ENCODE data around the gene CMKLR1. TPM values are rescaled to one million over a fixed set of nuclear protein-coding genes. Genes with fewer than 3 reads are reported as not detected.

CMKLR1 gene
- total and polyA plus RNA-seq, 2 donors (not counting 1 experiment from before 2014, with no cell fraction given), result 0.06 to 0.54 TPM

DNA sequence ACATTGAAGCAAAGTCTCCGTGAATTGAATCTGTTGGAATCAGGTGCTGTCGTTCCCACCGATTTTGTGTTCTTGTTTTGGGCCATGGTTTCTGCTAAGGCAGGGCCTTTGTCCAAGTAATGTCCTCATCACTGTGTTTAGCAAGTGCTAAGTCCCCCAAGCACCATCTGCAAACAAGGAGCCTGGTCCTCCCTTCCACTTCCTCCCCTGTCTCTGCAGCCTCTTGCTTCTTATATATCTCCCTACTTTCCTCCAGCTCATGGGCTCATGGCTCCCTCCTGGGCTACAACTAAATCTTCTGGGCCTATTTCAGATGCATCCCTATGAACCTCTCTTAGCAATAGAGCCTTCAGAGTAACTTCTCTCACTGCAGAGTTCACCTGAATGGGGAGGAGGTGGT, 25.8 kb upstream of the CMKLR1 start:
- 94% methylated on average over 3 of the region's 3 CpGs for WGBS (ENCODE audit: insufficient coverage)
- no peak for TF ChIP-seq EZH2 (IDR thresholded peaks at IDR 0.05; ENCODE audit: borderline replicate concordance, insufficient read depth, low read depth, low read length, poor library complexity, severe bottlenecking)
- TF ChIP-seq, protein P1, sequence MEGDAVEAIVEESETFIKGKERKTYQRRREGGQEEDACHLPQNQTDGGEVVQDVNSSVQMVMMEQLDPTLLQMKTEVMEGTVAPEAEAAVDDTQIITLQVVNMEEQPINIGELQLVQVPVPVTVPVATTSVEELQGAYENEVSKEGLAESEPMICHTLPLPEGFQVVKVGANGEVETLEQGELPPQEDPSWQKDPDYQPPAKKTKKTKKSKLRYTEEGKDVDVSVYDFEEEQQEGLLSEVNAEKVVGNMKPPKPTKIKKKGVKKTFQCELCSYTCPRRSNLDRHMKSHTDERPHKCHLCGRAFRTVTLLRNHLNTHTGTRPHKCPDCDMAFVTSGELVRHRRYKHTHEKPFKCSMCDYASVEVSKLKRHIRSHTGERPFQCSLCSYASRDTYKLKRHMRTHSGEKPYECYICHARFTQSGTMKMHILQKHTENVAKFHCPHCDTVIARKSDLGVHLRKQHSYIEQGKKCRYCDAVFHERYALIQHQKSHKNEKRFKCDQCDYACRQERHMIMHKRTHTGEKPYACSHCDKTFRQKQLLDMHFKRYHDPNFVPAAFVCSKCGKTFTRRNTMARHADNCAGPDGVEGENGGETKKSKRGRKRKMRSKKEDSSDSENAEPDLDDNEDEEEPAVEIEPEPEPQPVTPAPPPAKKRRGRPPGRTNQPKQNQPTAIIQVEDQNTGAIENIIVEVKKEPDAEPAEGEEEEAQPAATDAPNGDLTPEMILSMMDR (IDR thresholded peaks at IDR 0.05), result no peak
- H3K9me3 ChIP-seq (ENCODE audit: control extremely low read depth in 1 of 3, control insufficient read depth in 2 of 3, insufficient read depth in 1 of 3, low read length in 2 of 3), result no peaks in the 10 kb centered on the region
- no peaks in the 10 kb centered on the region for H3K4me1 ChIP-seq (ENCODE audit: control insufficient read depth in 2 of 2, insufficient read depth in 2 of 2, low read length in 2 of 2)
- H3K27me3 ChIP-seq (replicated peaks in 1 of 4; ENCODE audit: control extremely low read depth in 1 of 4, control insufficient read depth in 3 of 4, insufficient read depth in 4 of 4, low read length in 3 of 4), result peaks cover 0 to 3% (median 0%) of the 10 kb centered on the region in 4 experiments
- ChIA-PET CTCF (no interaction called here), POLR2A (no interaction called here)
- peaks cover 13% of the 10 kb centered on the region for H3K27me3 Mint-ChIP-seq
- no peaks in the 10 kb centered on the region for H3K36me3 ChIP-seq (replicated peaks in 1 of 2; ENCODE audit: control extremely low read depth in 1 of 2, control insufficient read depth in 1 of 2, extremely low read depth in 1 of 2, insufficient read depth in 2 of 2, low read length in 1 of 2)
- no peak for ATAC-seq (ENCODE audit: low read depth)
- no peaks in the 10 kb centered on the region for H3K9me3 Mint-ChIP-seq (ENCODE audit: insufficient read depth)
- no peaks in the 10 kb centered on the region for H3K79me2 ChIP-seq (ENCODE audit: control insufficient read depth, insufficient read depth, low read length)
- no peak overlapping the region for H3K4me3 Mint-ChIP-seq
- no peak overlapping the region for H3K4me3 ChIP-seq (ENCODE audit: control extremely low read depth in 1 of 5, extremely low read depth in 1 of 5, insufficient read depth in 1 of 5, low read depth in 2 of 5, low read length in 4 of 5)
- no peak overlapping the region for H3K4me2 ChIP-seq (replicated peaks; ENCODE audit: low read depth, low read length, poor library complexity, severe bottlenecking)
- H3K4me1 Mint-ChIP-seq, result peaks cover 3% of the 10 kb centered on the region
- no peak overlapping the region for H3K27ac Mint-ChIP-seq
- H3K27ac ChIP-seq (ENCODE audit: low read length in 2 of 2), result no peak overlapping the region
- DNase-seq, result no peak
- no peak overlapping the region for H3K9ac ChIP-seq (ENCODE audit: low read length)
- no peak overlapping the region for H2AFZ ChIP-seq (ENCODE audit: insufficient read depth, low read depth, low read length, poor library complexity, severe bottlenecking)
- H4K20me1 ChIP-seq (ENCODE audit: control insufficient read depth, insufficient read depth, low read length, poor library complexity, severe bottlenecking), result no peaks in the 10 kb centered on the region
- intact Hi-C loops (cut with micrococcal nuclease), result no loop called here

DNA sequence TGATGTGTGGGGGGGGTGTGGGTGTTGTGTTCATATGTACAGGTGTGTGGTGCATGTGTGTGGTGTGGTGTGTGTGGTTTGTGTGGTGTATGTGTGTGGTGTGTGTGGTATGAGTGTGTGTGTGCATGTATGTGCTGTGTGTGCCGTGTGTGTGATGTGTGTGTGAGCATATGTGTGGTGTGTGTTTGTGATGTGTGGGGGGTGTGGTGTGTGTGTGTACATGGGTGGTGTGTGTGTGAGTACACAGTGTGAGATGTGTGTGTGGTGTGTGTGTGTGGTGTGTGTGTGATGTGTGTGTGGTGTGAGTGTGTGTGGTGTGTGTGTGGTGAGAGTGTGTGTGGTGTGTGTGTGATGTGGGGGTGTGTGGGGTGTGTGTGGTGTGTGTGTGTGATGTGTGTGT, 24.5 kb upstream of the CMKLR1 start:
- ATAC-seq (ENCODE audit: low read depth) (no peak), DNase-seq (no peak)
- Histone ChIP-seq H3K4me1 (ENCODE audit: control insufficient read depth in 2 of 2, insufficient read depth in 2 of 2, low read length in 2 of 2) (no peaks in the 10 kb centered on the region), H3K79me2 (ENCODE audit: control insufficient read depth, insufficient read depth, low read length) (no peaks in the 10 kb centered on the region), H3K36me3 (replicated peaks in 1 of 2; ENCODE audit: control extremely low read depth in 1 of 2, control insufficient read depth in 1 of 2, extremely low read depth in 1 of 2, insufficient read depth in 2 of 2, low read length in 1 of 2) (no peaks in the 10 kb centered on the region), H3K27ac (ENCODE audit: low read length in 2 of 2) (no peak overlapping the region), H3K9me3 (ENCODE audit: control extremely low read depth in 1 of 3, control insufficient read depth in 2 of 3, insufficient read depth in 1 of 3, low read length in 2 of 3) (no peaks in the 10 kb centered on the region), H3K4me2 (replicated peaks; ENCODE audit: low read depth, low read length, poor library complexity, severe bottlenecking) (no peak overlapping the region), H4K20me1 (ENCODE audit: control insufficient read depth, insufficient read depth, low read length, poor library complexity, severe bottlenecking) (no peaks in the 10 kb centered on the region), H3K9ac (ENCODE audit: low read length) (no peak overlapping the region), H3K4me3 (ENCODE audit: control extremely low read depth in 1 of 5, extremely low read depth in 1 of 5, insufficient read depth in 1 of 5, low read depth in 2 of 5, low read length in 4 of 5) (no peak overlapping the region), H2AFZ (ENCODE audit: insufficient read depth, low read depth, low read length, poor library complexity, severe bottlenecking) (no peak overlapping the region), H3K27me3 (replicated peaks in 1 of 4; ENCODE audit: control extremely low read depth in 1 of 4, control insufficient read depth in 3 of 4, insufficient read depth in 4 of 4, low read length in 3 of 4) (peaks cover 0 to 5% (median 0%) of the 10 kb centered on the region in 4 experiments)
- Mint-ChIP-seq H3K4me1 (peaks cover 3% of the 10 kb centered on the region), H3K9me3 (ENCODE audit: insufficient read depth) (no peaks in the 10 kb centered on the region), H3K27ac (no peak overlapping the region), H3K4me3 (no peak overlapping the region), H3K27me3 (peaks cover 17% of the 10 kb centered on the region)
- intact Hi-C loops (cut with micrococcal nuclease), result no loop called here
- TF ChIP-seq, protein P1 (IDR thresholded peaks at IDR 0.05), result no peak
- no peak for TF ChIP-seq EZH2 (IDR thresholded peaks at IDR 0.05; ENCODE audit: borderline replicate concordance, insufficient read depth, low read depth, low read length, poor library complexity, severe bottlenecking)
- 33% methylated on average over 1 of the region's 1 CpG for WGBS (ENCODE audit: insufficient coverage)
- CTCF ChIA-PET, result no interaction called here
- POLR2A ChIA-PET, result no interaction called here

All from B cell (primary cell).